Trophoblast cell (in vitro differentiated cells and primary cell): ENCODE data around the gene LRP1.

Experiments
- DNase-seq, 2 donors: peaks; one replicate each; pipeline ENCODE4 v3.0.0-alpha.2; 2016
- H2AFZ ChIP-seq: 2 replicates; pipeline ENCODE4 v1.6.1; 2013; ENCODE audit warnings: low read length, moderate library complexity, mild to moderate bottlenecking; ENCODE audit not compliant: insufficient read depth, poor library complexity
- H2AK5ac ChIP-seq: 2 replicates; pipeline ENCODE4 v1.6.1; 2013; ENCODE audit warnings: mild to moderate bottlenecking, low read length
- H2BK120ac ChIP-seq: 2 replicates; pipeline ENCODE4 v1.6.1; 2013; ENCODE audit warnings: low read length, mild to moderate bottlenecking, moderate library complexity; ENCODE audit not compliant: insufficient read depth, poor library complexity
- H2BK12ac ChIP-seq: 2 replicates; pipeline ENCODE4 v1.6.1; 2013; ENCODE audit warnings: mild to moderate bottlenecking, low read length, moderate library complexity
- H2BK5ac ChIP-seq: 2 replicates; pipeline ENCODE4 v1.6.1; 2013; ENCODE audit warnings: low read length, low read depth, moderate library complexity, mild to moderate bottlenecking; ENCODE audit not compliant: poor library complexity
- H3K14ac ChIP-seq: 2 replicates; pipeline ENCODE4 v1.6.1; 2013; ENCODE audit warnings: mild to moderate bottlenecking, low read length
- H3K18ac ChIP-seq: 2 replicates; pipeline ENCODE4 v1.6.1; 2013; ENCODE audit warnings: mild to moderate bottlenecking, low read length
- H3K23ac ChIP-seq: 2 replicates; pipeline ENCODE4 v1.6.1; 2013; ENCODE audit warnings: low read length
- H3K27ac ChIP-seq: 2 replicates; pipeline ENCODE4 v1.5.1; 2013; ENCODE audit warnings: low read depth, mild to moderate bottlenecking, inconsistent platforms, low read length, moderate library complexity
- H3K27me3 ChIP-seq: 2 replicates; pipeline ENCODE4 v1.6.1; 2013; ENCODE audit warnings: inconsistent platforms, mild to moderate bottlenecking, low read length, moderate library complexity; ENCODE audit not compliant: insufficient read depth
- H3K36me3 ChIP-seq, 2 experiments: 1 replicate in 1 of 2; 2 replicates in 1 of 2; pipeline ENCODE4 v1.6.1; 2013; ENCODE audit warnings: low read length in 2 of 2, mild to moderate bottlenecking in 2 of 2, moderate library complexity in 1 of 2; ENCODE audit not compliant: insufficient read depth in 2 of 2, control insufficient read depth in 1 of 2
- H3K4ac ChIP-seq: 2 replicates; pipeline ENCODE4 v1.6.1; 2013; ENCODE audit warnings: low read depth, mild to moderate bottlenecking, low read length, moderate library complexity
- H3K4me1 ChIP-seq, 2 experiments: 1 replicate in 1 of 2; 2 replicates in 1 of 2; pipeline ENCODE4 v1.6.1; 2013; ENCODE audit warnings: low read length in 2 of 2, mild to moderate bottlenecking in 2 of 2, moderate library complexity in 1 of 2; ENCODE audit not compliant: insufficient read depth in 2 of 2, control insufficient read depth in 1 of 2
- H3K4me2 ChIP-seq: 2 replicates; pipeline ENCODE4 v1.6.1; 2013; ENCODE audit warnings: inconsistent platforms, mild to moderate bottlenecking, low read length, moderate library complexity
- H3K4me3 ChIP-seq: 2 replicates; pipeline ENCODE4 v1.5.1; 2013; ENCODE audit warnings: mild to moderate bottlenecking, low read depth, low read length, inconsistent platforms
- H3K79me1 ChIP-seq: one replicate; pipeline ENCODE4 v1.6.1; 2013; ENCODE audit warnings: low read length
- H3K79me2 ChIP-seq: 2 replicates; pipeline ENCODE4 v1.6.1; 2013; ENCODE audit warnings: low read length, mild to moderate bottlenecking; ENCODE audit not compliant: control insufficient read depth, insufficient read depth, poor library complexity
- H3K9ac ChIP-seq: 2 replicates; pipeline ENCODE4 v1.6.1; 2013; ENCODE audit warnings: mild to moderate bottlenecking, low read length
- H3K9me3 ChIP-seq: 2 replicates; pipeline ENCODE4 v1.6.1; 2013; ENCODE audit warnings: low read depth, mild to moderate bottlenecking, control low read depth, inconsistent platforms, low read length; ENCODE audit not compliant: insufficient read depth
- H4K12ac ChIP-seq: 2 replicates; pipeline ENCODE4 v1.6.1; 2013; ENCODE audit warnings: low read depth, mild to moderate bottlenecking, low read length, moderate library complexity
- H4K8ac ChIP-seq: 2 replicates; pipeline ENCODE4 v1.6.1; 2013; ENCODE audit warnings: low read depth, mild to moderate bottlenecking, low read length, moderate library complexity
- H4K91ac ChIP-seq: one replicate; pipeline ENCODE4 v1.6.1; 2013; ENCODE audit warnings: low read depth, mild to moderate bottlenecking, low read length, moderate library complexity
- WGBS: extraction: QIAGEN DNeasy Blood & Tissue Kit; methylation state at CpG from one replicate; pipeline ENCODE4 v1.1.7; 2013; ENCODE audit warnings: missing lambda C conversion rate; ENCODE audit not compliant: insufficient read length, insufficient coverage; ENCODE audit errors: extremely low coverage; 5-methylcytosine and 5-hydroxymethylcytosine counted together

LRP1 gene

DNA sequence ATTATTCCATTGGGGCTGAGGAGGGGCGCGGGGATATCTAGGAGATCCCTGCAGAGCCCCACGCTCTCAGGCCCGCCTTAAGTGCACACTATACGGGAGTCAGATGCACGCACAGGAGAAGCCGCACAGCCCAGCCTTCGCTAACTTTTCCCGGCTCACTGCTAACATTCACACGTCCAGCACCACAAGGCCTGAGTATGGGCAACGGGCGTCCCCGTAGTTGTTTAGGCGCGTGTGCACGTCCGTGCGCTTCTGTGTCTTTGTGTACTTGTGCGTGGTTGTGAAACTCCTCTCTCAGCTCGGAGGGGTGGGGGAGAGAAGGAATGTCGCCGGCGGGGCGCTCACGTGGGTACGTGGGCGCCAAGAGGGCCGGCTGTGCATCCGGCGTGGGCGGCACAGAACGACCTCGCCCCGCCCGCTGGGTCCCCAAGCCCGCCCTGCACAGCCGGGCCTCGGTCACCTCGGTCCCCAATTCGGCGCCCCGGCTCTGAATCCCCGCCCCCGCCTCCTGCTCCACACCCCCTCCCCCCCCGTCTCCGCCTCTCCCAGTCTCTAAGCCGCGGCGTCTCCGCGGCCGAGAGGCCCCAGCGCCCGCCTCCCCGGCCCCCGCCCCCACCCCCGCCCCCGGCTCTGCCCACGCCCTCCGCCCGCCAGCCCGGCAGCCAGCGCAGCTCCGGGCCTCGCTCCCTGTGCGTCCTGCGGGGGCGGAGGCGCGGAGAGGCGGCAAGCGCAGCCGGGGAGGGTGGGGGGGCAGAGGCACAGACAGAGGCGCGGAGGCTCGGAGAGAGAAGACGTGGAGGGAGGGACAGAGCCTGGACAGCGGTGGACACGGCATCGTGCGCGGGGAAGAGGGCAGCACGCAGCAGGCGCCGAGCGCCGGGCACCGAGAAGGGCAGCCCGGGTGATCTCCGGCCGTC, 39.7 kb upstream of the LRP1 start, which contains the start of gene NAB2:
NAB2 (plus strand) TSS at position 761 of the 917 bp plus-strand sequence. CDS start 158 bp downstream, outside the sequence.
- Histone ChIP-seq H3K79me2 (peaks cover 27% of the 10 kb centered on the region), H4K12ac (peak within 1 kb of the TSS; percentile 91), H3K23ac (no peak within 1 kb of the TSS), H3K9ac (peak within 1 kb of the TSS; percentile 83), H3K27ac (peak within 1 kb of the TSS; percentile 96), H3K79me1 (peaks cover 26% of the 10 kb centered on the region), H3K4ac (peak within 1 kb of the TSS; percentile 99), H3K18ac (peak within 1 kb of the TSS; percentile 97), H3K36me3 (peaks cover 29 to 30% of the 10 kb centered on the region in 2 experiments), H3K4me3 (peak within 1 kb of the TSS; percentile 82), H4K91ac (peak within 1 kb of the TSS; percentile 96), H3K9me3 (no peaks in the 10 kb centered on the region), H4K8ac (peak within 1 kb of the TSS; percentile 91), H2AFZ (peak within 1 kb of the TSS; percentile 60), H2BK5ac (peak within 1 kb of the TSS; percentile 94), H2AK5ac (peak within 1 kb of the TSS; percentile 97), H3K4me1 (peaks cover 20 to 21% of the 10 kb centered on the region in 2 experiments), H3K14ac (peak within 1 kb of the TSS; percentile 95), H2BK12ac (peak within 1 kb of the TSS; percentile 62), H3K27me3 (no peaks in the 10 kb centered on the region), H2BK120ac (peak within 1 kb of the TSS; percentile 78), H3K4me2 (peak within 1 kb of the TSS; percentile 74)
- peak; percentile 88 to 90 for DNase-seq
- WGBS = no CpG with 5 or more reads among the region's 91 CpGs

DNA sequence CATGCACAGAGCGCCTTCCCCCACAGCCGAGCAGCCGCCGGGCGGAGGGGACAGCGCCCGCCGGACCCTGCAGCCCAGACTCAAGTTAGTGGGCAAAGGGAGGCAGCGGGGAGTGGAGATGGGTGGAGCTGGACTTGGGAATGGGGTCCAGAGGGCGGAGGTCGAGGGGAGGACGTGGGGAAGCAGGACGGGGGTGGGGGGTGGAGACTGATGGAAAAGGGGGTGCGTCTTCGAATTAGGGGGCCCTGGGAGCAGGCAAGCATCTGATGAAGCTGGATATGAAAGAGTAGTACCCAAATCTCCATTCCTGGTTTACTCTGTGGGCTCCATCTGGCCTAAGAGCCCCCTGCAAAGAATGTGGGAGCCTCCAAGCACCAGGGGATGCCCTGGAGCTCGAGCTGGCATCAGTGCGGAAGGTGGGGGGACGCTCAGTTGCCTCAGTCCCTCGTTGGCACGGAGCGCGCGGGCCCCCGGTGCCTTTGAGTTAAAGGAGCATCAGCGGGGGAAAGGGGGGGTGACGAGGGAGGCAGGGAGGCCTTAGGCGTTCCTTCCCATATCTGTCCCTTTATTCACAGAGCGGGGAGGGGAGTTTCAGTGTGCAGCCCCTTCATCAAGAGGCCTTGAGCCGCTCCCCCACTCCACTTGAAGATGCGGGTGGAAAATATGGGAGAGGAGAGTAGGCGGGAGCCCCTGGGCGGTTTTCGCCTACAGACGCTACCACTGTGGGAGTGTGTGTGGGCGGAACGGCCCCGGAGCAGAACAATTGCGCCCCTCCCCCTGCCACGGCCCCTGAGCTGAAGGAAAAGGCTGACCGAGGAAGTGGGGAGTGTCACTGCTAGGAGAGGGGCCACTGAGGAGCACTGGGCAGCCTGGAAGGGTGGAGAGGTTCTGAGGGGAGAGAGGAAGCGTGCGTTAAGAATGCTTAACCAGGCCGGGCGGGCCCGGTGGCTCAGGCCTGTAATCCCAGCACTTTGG, 38.7 kb upstream of the LRP1 start:
- H3K18ac ChIP-seq = peak overlapping the region; percentile 97
- WGBS = no CpG with 5 or more reads among the region's 45 CpGs

DNA sequence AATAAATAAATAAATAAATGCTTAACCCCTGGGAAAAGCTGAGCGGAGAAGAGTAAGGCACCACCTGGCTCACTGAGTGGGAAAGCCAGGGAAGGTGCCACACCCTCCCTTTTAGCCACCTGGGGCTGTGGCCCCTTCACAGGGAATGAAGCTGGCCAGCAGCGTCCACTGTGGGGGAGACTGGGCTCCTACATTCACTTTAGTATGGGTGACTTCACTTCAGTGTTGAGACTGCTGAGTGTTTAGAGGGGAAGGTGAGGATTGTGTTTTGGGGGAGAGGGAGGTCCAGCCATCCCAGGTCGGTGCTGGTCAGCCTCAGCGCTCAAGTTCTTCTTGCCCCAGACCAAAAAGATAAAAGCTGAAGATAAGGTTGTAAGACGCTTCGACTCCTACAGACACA, 37.8 kb upstream of the LRP1 start:
- Histone ChIP-seq H3K4me2 (peak overlapping the region; percentile 74), H3K23ac (no peak overlapping the region), H2BK120ac (no peak overlapping the region), H3K79me2 (peaks cover 27% of the 10 kb centered on the region), H2AK5ac (no peak overlapping the region), H3K14ac (no peak overlapping the region), H3K4ac (peak overlapping the region; percentile 60), H2BK12ac (no peak overlapping the region), H3K9ac (no peak overlapping the region), H3K79me1 (peaks cover 31% of the 10 kb centered on the region), H3K36me3 (peaks cover 43% of the 10 kb centered on the region in 2 experiments), H3K4me3 (peak overlapping the region; percentile 35), H3K18ac (no peak overlapping the region), H3K9me3 (no peaks in the 10 kb centered on the region), H4K12ac (no peak overlapping the region), H2AFZ (no peak overlapping the region), H4K8ac (no peak overlapping the region), H3K4me1 (peaks cover 22 to 31% of the 10 kb centered on the region in 2 experiments), H4K91ac (no peak overlapping the region), H3K27me3 (no peaks in the 10 kb centered on the region), H3K27ac (no peak overlapping the region), H2BK5ac (no peak overlapping the region)
- whole genome bisulfite sequencing = no CpG with 5 or more reads among the region's 6 CpGs
- no peak for DNase-seq

More for the DNA sequence above, 38.7 kb upstream of the LRP1 start:
- Histone ChIP-seq H2AFZ (peak overlapping the region; percentile 32), H3K4me2 (peak overlapping the region; percentile 74), H3K9me3 (no peaks in the 10 kb centered on the region), H3K14ac (peak overlapping the region; percentile 95), H3K27me3 (no peaks in the 10 kb centered on the region), H3K27ac (peak overlapping the region; percentile 92), H2BK120ac (peak overlapping the region; percentile 78), H3K79me1 (peaks cover 31% of the 10 kb centered on the region), H2BK5ac (peak overlapping the region; percentile 88), H4K91ac (peak overlapping the region; percentile 86), H3K4me1 (peaks cover 24 to 28% of the 10 kb centered on the region in 2 experiments), H3K23ac (no peak overlapping the region), H3K9ac (peak overlapping the region; percentile 83), H3K36me3 (peaks cover 33 to 34% of the 10 kb centered on the region in 2 experiments), H3K4ac (peak overlapping the region; percentile 99), H2AK5ac (peak overlapping the region; percentile 97), H2BK12ac (peak overlapping the region; percentile 37), H3K79me2 (peaks cover 27% of the 10 kb centered on the region), H3K4me3 (peak overlapping the region; percentile 82), H4K8ac (peak overlapping the region; percentile 70), H4K12ac (peak overlapping the region; percentile 82)
- peak; percentile 58 to 69 for DNase-seq
